HS-27A (cell line): Measurements from ENCODE around the gene WWOX.

Experiments used
- DNase-seq: peaks from one replicate; pipeline ENCODE4 v3.0.0-alpha.2; 2012; ENCODE audit warnings: low read depth, missing footprints

Gene WWOX

DNA sequence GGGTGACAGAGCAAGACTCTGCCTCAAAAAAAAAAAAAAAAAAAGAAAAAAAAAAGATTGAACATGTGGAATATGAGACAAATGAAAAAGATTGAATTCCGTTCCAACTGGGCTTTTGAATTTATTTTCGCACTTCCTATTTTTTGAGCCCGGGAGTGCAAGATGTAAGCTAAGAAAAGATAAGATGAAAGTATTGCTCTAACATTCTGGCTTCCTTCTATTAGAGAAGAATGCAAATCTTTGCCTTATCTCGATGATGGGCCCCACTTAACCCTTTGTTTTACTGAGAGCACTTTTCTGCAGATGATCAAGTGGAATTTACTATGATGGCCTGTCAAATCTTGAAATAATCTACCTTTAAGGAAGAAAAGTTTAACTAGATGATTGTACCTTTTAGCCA lies 96.3 kb downstream of the WWOX start:
- no peak for DNase-seq

DNA sequence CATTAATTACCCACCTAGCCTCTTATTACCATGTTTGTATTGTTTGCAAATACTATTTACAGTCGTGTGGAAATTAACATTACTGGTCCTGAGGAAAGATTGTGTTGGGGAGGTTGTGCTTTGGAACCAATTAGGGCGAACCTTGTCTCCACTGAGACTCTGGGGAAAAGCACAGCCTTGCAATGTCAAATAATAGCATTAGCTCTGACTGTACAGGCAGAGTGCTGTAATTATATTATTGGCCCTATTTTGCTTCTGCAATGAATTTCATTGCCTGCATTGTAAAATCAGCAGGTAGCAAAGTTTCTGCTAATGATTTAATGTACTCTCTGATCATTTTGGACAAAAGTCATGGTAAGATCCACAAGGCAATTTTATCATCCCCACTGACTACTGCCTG lies 97.0 kb downstream of the WWOX start:
- no peak for DNase-seq

DNA sequence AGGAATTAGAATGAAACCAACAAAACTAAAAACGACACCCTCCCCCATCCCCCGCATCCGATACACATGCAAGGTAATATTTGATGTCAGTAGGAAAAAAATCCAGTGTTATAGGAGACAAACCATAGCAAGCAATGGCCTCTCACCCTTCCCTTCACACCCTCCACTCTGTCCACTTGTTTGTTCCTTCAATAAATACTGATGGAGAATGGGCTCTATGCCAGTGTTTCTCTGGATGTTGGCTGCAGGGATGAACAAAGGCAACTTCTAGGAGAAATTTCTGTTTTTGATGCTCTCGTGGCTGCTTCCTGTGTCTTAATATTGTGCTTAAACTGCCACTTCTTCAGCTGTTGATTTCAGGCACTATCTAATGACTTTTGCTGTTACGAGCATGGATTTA lies 98.8 kb downstream of the WWOX start:
- DNase-seq, result no peak

- DNase-seq, result no peak
Observed at GRCh38 chr16:78199325-78200022, 100.0 kb downstream of the WWOX start.

DNA sequence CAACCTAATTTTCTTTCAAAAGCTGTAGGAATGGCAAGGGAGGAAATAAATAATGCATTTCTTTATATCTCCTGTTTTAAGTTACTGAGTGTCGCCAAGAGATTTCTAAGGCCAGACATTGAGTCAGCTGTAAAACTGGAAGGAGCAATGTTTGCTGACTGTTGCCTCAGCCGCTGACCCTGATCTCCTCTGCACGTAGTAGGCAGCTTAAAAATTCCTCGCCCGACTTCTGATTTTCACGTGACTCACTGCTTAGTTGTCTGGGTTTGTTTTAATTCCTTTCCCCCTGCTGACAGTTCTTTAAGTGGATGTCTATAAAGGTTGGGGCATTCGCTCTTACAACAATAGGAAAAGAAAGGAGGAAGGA lies 100.6 kb downstream of the WWOX start:
- no peak for DNase-seq

DNA sequence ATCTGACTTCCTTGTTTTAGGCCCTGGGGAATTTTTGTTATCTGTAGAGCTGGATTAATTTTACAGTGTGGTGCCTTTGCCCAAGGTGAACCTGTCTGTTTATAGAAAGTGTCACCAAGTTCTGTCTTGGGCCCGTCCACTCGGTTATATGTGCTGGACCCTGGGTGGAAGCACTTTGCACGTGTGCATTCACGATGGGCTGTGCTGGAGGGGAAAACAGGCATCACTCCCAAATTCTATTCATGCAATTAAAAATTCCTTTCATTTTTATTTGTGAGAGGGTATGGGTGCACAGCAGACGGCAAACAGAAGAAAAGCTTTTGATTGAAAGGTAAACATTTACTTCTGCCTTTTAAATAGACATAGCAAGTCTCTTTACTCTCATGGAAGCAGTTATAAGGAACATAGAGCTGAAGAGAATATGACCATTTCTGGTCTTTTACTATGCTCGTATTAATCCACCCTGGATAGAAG lies 101.2 kb downstream of the WWOX start:
- DNase-seq, result no peak

GRCh38 chr16:78205506-78205905 lies 106.1 kb downstream of the WWOX start:
- no peak for DNase-seq

DNA sequence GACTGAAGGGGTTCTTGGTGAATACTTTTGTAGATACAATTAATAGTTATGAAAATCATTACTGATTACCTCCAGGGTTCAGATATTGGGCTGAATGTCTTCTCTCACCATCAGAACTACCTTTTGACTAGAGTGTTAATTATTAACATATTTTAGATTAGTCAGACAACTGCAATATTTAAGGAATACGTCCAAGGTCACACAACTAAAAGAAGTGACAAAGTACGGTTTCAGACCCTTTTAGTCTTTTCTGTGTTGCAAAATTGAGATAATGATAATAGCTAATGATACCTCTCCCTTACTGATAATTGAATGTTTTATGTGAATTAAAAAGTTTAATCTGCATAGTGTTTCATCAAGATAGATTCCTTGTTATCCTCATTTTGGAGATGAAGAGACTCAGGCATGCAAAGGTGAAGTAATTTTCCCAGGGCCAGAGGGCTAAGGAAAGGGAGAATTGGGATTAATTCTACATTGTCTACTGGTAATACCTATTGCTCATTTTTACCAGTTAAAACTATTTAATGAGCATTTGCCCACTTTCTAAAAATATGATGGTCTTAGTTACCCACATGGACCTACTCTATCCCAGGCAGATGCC lies 107.3 kb downstream of the WWOX start:
- no peak for DNase-seq

DNA sequence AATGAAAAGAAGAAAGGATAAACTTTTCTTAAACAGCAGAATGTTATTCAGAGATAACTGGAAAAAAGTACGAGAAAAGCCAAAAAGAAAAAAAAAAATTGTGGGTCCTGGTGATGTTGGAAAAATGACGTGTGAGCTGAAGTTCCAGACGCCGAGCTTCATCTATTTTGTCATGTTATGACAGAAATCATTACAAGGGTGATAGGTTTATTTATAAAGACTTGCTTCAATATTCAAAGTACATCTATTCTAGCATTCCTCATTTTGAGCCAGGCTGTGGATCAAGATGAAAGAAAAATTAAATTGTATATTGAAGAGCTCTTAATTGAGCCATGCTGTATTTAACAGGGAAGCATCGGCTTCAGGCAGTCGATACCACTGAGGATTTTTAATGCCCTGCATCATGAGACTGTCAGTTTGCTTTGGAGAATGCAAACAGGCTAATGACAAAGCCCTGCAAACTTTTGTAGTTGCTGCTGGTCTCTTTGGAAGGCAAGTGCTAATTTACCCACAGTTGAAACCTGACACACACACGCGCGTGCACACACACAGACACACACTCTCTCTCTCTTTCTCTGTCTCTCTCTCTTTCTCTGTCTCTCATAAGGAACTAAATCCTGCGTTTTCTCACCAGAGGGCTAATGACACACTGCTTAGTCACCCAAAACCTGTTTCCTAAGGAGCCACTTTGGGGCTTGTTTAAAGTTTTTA lies 110.7 kb downstream of the WWOX start:
- no peak for DNase-seq

- DNase-seq, result no peak
Observed at GRCh38 chr16:78211020-78211599, 111.7 kb downstream of the WWOX start.

DNA sequence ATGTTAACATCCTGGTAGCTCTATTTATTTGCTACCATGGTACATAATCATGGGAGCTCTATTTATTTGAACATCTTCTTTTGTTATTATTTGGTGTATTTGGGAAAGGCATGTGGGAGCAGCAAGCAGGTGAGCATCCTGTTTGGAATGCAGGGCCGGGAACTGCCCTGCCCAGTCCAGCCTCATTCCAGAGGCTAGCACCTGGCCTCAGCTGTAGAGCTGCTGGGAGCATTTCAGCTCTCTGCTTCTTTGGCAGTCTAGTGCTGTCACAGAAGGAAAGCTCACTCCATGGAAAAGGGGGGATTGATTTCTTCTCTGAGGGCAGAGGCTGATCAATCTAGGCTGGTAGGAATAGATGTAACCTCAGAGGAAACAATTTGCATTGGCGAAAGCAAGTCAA lies 112.5 kb downstream of the WWOX start:
- DNase-seq, result no peak

GRCh38 chr16:78212674-78213073 lies 113.2 kb downstream of the WWOX start:
- no peak for DNase-seq

GRCh38 chr16:78213751-78214150 lies 114.3 kb downstream of the WWOX start:
- no peak for DNase-seq

GRCh38 chr16:78215222-78215621 lies 115.8 kb downstream of the WWOX start:
- DNase-seq, result no peak

DNA sequence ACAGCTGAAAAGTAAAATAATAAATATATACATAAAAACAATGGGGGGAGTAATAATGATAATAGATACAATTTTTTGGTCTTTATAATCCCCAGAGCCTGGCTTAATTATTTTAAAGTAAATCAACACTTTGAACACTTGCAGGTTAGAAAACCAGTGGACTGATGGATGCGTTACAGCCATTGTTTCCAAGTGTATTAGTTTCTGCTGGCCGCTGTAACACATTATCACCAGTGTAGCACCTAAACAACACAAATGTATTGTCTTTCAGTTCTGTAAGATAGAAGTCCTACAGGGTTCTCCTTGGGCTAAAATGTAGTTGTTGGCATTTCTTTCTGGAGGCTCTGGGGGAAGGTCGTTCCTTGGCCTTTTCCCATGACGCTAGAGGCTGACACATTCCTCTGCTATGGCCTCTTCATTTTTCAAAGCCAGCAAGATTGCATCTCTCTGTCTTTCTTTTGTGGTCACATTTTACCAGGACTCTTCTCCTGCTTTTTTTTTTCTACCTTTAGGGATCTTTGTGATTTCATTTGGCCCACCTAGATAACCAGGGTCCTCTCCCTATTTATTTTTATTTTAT lies 116.8 kb downstream of the WWOX start:
- DNase-seq, result no peak

GRCh38 chr16:78217276-78217675 lies 117.8 kb downstream of the WWOX start:
- DNase-seq, result no peak

DNA sequence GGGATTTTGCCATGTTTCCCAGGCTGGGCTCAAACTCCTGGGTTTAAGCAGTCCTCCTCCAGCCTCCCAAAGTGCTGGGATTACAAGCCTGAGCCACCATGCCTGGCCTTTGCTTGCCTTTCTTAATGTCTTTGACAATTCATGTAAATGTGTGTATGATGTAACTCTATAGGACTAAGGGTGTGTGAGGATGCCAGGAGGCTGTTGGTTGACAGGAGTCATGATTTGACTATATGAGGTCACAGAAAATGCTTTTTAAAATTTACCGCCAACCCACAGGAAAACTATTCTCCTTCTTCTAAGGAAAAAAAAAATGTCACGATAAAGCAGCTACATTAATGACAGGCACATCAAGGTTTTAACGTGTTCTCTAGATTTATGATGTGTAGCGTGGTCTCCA lies 118.8 kb downstream of the WWOX start:
- no peak for DNase-seq

- no peak for DNase-seq
Observed at GRCh38 chr16:78218856-78219651, 119.6 kb downstream of the WWOX start.

DNA sequence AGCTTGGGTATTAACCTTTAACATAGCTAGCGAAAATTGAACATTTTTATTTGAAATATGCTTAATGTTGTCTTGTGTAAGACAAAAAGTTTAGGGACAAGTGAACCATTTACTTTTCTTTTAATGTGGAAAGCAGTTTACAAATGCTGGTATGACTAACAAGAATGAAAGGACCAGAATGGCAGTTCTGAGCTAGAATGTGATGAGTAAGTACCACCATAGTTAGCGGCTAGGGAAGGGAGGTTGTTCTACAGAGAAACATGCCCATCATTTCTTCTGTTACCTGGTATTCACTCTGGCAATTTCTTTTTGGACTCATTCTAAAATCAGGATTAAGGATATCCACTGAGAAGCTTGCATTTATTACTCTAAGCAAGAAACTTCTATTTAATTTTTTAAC lies 121.1 kb downstream of the WWOX start:
- DNase-seq, result no peak

- no peak for DNase-seq
Observed at GRCh38 chr16:78221892-78222291, 122.4 kb downstream of the WWOX start.

DNA sequence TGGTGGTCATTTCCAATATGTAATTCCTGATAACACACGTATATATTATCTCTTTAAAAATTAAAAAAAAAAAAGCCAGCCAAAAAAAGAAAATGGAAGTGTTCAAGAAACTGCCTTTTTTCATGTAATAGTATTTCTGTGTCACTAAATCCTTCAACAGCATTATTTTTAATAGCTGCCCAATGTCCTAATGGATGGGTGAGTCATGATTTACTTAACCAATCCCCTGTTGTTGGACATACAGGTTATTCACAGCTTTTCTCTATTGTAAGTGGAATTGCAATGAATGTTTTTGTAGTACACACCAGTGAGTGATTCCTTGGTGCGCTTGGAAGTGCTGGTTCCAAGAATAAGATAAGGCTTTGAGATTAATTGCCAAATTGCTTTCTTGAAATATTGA lies 124.9 kb downstream of the WWOX start:
- DNase-seq, result no peak

DNA sequence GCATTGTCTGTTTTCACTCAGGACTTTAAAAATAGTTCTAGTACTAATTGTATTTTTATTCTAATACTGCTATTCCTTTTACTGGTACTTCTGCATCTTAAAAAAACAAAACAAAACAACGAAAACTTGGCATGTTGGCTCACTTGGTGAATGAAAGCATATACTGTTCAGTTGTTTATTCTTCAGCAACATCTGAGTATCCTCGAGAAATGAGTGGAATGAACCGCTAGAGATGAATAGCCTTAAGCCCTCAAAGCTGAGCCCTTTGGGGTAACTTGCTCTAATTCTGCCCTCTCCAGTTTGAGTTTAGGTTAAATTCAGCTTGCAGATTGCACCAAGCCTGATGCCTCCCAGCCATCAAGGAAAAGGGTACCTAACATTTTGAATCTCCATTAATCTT lies 126.5 kb downstream of the WWOX start:
- DNase-seq, result no peak
